Measurements from ENCODE around the gene MBD5.

MBD5 gene

DNA sequence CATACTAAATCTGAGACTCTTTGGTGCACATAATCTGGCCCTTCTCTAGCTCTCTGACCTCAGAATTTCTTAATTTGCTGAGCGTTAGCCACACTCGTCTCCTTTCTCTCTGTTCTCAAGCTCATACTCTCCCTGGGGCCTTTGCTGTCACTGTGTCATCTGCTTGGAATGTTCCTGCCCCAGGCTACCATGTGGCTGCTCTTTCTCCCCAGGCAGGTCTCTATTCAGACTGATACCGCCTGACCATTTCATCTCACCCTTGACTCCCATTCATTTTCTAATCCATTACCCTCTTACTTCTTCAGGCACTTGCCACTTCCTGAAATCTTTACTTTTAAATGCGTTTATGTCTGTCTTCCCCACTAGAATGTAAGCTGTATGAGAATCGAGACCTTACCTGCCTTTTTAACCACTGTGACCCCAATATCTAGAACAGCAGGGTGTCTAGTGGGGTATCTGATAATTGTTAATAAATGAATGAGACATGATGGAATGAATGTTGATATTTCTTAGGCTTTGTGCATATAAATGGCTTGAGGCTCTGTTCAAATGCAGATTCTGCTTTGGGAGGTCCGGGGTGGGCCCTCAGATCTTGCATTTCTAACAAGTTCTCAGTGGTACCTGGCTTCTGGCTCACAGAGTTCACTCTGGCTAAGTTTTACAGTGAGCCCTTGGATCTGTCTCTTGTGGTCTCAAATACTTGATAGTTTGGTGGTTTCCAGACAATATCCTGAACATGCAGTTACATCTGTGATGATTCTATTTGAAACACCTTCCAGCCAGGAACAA, 533.8 kb downstream of the MBD5 start:
- DNase-seq, result no peak

DNA sequence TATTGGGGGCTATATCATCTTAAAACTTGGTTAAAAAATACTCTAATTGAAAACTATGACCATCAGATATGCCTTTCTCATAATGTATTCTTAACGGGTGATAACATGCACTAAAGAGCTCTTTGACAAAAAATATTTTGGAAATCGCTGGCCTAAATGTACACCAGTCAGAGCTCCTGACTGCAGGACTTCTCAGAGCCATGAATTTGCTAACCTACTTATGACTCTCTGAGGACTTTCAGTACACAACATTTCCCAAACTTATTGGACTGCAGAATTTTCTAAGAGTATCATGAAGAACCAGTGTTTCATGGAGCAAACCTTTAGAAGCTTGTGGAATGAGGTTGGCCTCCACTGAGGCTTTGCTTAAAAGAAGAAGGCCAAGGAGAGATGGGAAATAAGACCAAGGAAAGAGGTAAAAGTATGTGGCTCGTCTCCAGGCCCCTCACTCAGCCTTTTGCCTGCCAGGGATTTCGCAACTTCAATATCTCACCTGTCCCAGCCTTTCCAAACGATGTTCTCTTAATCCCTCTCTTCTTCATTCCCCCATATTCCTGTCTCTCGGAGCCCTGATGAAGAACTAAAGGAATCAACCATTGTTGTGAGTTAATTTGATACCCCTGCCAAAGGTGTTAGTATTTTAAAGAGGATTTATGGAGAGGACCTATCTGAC, 534.9 kb downstream of the MBD5 start:
- DNase-seq, result no peak

- no peak for DNase-seq
These were observed 537.0 kb downstream of the MBD5 start for GRCh38 chr2:148557844-148558436.

DNA sequence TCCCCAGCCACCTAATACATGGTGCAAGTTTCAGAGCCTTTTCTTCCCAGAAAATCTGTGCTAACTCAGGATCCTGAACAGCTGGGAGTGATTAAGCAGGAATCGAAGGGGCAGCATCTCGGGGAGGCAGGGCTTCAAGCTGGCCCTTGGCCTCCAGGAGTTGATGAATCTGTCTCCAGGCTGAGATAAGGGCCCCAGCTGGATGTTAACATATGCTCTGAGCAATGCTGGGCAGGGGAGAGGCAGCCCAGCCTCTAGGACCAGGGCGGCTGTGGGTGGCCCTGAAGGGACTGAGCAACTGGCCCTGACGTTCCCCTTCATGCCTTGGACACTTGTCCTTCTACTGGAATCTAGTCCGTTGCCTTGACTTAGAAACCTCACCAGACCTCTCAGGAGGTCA, 539.6 kb downstream of the MBD5 start:
- DNase-seq, result no peak

DNA sequence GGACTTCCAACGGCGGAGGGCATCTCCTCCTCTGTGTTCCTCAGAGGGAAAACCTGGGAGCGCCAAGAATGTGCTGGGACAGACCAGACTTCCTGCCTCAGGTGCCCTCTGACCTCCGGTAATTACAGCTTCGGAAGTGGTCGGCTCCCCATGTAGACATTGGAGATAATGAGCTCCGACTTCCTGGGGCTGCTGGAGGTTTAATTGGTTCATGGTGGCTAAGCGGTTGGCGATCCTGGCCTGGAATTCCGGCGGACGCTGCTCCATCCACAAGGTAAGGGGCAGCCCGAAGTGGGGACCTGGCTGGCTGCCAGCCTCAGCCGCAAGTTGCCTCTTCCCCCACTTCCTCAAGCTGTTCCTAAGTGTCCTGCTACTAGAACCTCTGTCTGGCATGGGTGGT, 540.5 kb downstream of the MBD5 start:
- DNase-seq, result no peak

DNA sequence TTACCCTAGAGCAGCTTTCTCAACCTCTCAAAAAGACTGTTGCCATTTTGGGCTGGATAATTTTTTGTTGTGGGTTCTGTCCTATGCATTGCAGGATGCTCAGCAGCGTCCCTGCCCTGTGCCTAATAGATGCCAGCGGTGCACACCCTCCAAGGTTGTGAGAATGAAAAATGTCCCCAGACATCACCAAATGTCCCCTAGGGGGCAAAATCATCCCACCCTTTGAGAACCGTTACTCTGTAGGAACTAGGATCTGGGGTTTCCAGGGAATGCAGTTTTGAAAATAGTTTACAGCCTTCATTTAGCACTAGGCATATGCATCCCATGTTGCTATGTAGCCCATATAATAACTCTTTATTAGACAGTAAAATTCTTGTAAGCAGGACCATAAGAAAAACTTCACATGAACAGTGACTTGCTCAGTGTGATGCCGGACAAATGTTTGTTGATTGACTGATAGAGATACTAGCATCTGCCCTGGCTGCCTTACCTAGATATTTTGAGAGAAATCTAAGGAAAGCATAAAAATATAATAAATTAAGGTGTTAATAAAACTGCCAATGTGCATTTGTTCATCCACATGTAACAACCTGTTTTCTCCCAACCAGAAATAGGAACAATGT, 544.5 kb downstream of the MBD5 start:
- DNase-seq, result no peak

Measured in stimulated activated CD4-positive, alpha-beta T cell treated with anti-CD3 and anti-CD28 coated beads, Interleukin-2, amount 100 ng/mL, for 24 hours (primary cell).